Measurements from ENCODE around the gene COMT. TPM values are rescaled to one million over a fixed set of nuclear protein-coding genes. Genes with fewer than 3 reads are reported as not detected.

COMT gene
- polyA plus RNA-seq = 182 TPM
- long read RNA-seq, donor 1, transcript COMT-209 (4 exons, 1,035 nt) = major isoform, 73 of 134 reads
- long read RNA-seq, donor 1, transcript COMT-202 (6 exons, 2,437 nt) = minor isoform, 21 of 134 reads
- long read RNA-seq, donor 1, partial matches to known transcripts = 38 of 134 reads
- long read RNA-seq, donor 1, other reads (novel, unspliced or antisense) = 0 of 134 reads
- long read RNA-seq, donor 2, transcript COMT-209 (4 exons, 1,035 nt) = major isoform, 152 of 303 reads
- long read RNA-seq, donor 2, transcript COMT-202 (6 exons, 2,437 nt) = minor isoform, 20 of 303 reads
- long read RNA-seq, donor 2, transcript COMT-203 (5 exons, 2,217 nt) = minor isoform, 6 of 303 reads
- long read RNA-seq, donor 2, partial matches to known transcripts = 117 of 303 reads
- long read RNA-seq, donor 2, other reads (novel, unspliced or antisense) = 8 of 303 reads
- long read RNA-seq, donor 3, transcript COMT-209 (4 exons, 1,035 nt) = major isoform, 171 of 323 reads
- long read RNA-seq, donor 3, transcript COMT-202 (6 exons, 2,437 nt) = minor isoform, 26 of 323 reads
- long read RNA-seq, donor 3, partial matches to known transcripts = 113 of 323 reads
- long read RNA-seq, donor 3, other reads (novel, unspliced or antisense) = 8 of 323 reads
- long read RNA-seq, donor 4, transcript COMT-209 (4 exons, 1,035 nt) = major isoform, 23 of 30 reads
- long read RNA-seq, donor 4, partial matches to known transcripts = 6 of 30 reads
- long read RNA-seq, donor 4, other reads (novel, unspliced or antisense) = 0 of 30 reads
- long read RNA-seq, donor 5, transcript COMT-202 (6 exons, 2,437 nt) = minor isoform, 14 of 94 reads
- long read RNA-seq, donor 5, transcript COMT-209 (4 exons, 1,035 nt) = major isoform, 66 of 94 reads
- long read RNA-seq, donor 5, partial matches to known transcripts = 13 of 94 reads
- long read RNA-seq, donor 5, other reads (novel, unspliced or antisense) = 0 of 94 reads
- long read RNA-seq, donor 6, transcript COMT-202 (6 exons, 2,437 nt) = minor isoform, 27 of 181 reads
- long read RNA-seq, donor 6, transcript COMT-209 (4 exons, 1,035 nt) = major isoform, 99 of 181 reads
- long read RNA-seq, donor 6, partial matches to known transcripts = 47 of 181 reads
- long read RNA-seq, donor 6, other reads (novel, unspliced or antisense) = 5 of 181 reads
- long read RNA-seq, donor 7, transcript COMT-202 (6 exons, 2,437 nt) = minor isoform, 11 of 50 reads
- long read RNA-seq, donor 7, transcript COMT-209 (4 exons, 1,035 nt) = major isoform, 31 of 50 reads
- long read RNA-seq, donor 7, partial matches to known transcripts = 6 of 50 reads
- long read RNA-seq, donor 7, other reads (novel, unspliced or antisense) = 0 of 50 reads
- long read RNA-seq, donor 8, transcript COMT-203 (5 exons, 2,217 nt) = minor isoform, 7 of 332 reads
- long read RNA-seq, donor 8, transcript COMT-202 (6 exons, 2,437 nt) = minor isoform, 32 of 332 reads
- long read RNA-seq, donor 8, transcript COMT-209 (4 exons, 1,035 nt) = major isoform, 192 of 332 reads
- long read RNA-seq, donor 8, partial matches to known transcripts = 93 of 332 reads
- long read RNA-seq, donor 8, other reads (novel, unspliced or antisense) = 7 of 332 reads
- long read RNA-seq, donor 9, transcript COMT-209 (4 exons, 1,035 nt) = major isoform, 129 of 223 reads
- long read RNA-seq, donor 9, transcript COMT-202 (6 exons, 2,437 nt) = minor isoform, 26 of 223 reads
- long read RNA-seq, donor 9, partial matches to known transcripts = 63 of 223 reads
- long read RNA-seq, donor 9, other reads (novel, unspliced or antisense) = 0 of 223 reads
- long read RNA-seq, donor 10, transcript COMT-202 (6 exons, 2,437 nt) = minor isoform, 33 of 224 reads
- long read RNA-seq, donor 10, transcript COMT-209 (4 exons, 1,035 nt) = major isoform, 114 of 224 reads
- long read RNA-seq, donor 10, partial matches to known transcripts = 68 of 224 reads
- long read RNA-seq, donor 10, other reads (novel, unspliced or antisense) = 5 of 224 reads
- long read RNA-seq, donor 11, transcript COMT-202 (6 exons, 2,437 nt) = minor isoform, 24 of 141 reads
- long read RNA-seq, donor 11, transcript COMT-209 (4 exons, 1,035 nt) = major isoform, 87 of 141 reads
- long read RNA-seq, donor 11, partial matches to known transcripts = 22 of 141 reads
- long read RNA-seq, donor 11, other reads (novel, unspliced or antisense) = 5 of 141 reads

- no CpG with 5 or more reads among the region's 63 CpGs for WGBS (ENCODE audit: insufficient coverage, low lambda C conversion rate)
- H3K36me3 ChIP-seq (ENCODE audit: control insufficient read depth, insufficient read depth, low read length) = no peaks in the 10 kb centered on the region
- peak within 1 kb of the TSS; percentile 79 for H3K27ac ChIP-seq (ENCODE audit: low read length)
- no peaks in the 10 kb centered on the region for H3K9me3 ChIP-seq (ENCODE audit: control insufficient read depth, low read depth, low read length)
- H3K4me3 ChIP-seq (ENCODE audit: low read length) = peak within 1 kb of the TSS; percentile 78
- DNase-seq = peak in 1 of 2 donors; percentile 77
- H3K4me1 ChIP-seq (ENCODE audit: control insufficient read depth, insufficient read depth, low read length) = peaks cover 41% of the 10 kb centered on the region
- no peaks in the 10 kb centered on the region for H3K27me3 ChIP-seq (ENCODE audit: control insufficient read depth, insufficient read depth, low read length)
Observed at GRCh38 chr22:19941365-19942082, at the start of gene COMT, which contains the start of gene TXNRD2. COMT (plus strand) TSS chr22:19941772; CDS start chr22:19962527, 20,755 bp downstream. TXNRD2 (minus strand) TSS chr22:19941818; CDS start chr22:19941803, 15 bp downstream.

- Histone ChIP-seq H3K9me3 (ENCODE audit: control insufficient read depth, low read depth, low read length) (no peaks in the 10 kb centered on the region), H3K36me3 (ENCODE audit: control insufficient read depth, insufficient read depth, low read length) (peaks cover 18% of the 10 kb centered on the region), H3K27ac (ENCODE audit: low read length) (no peak overlapping the region), H3K27me3 (ENCODE audit: control insufficient read depth, insufficient read depth, low read length) (no peaks in the 10 kb centered on the region), H3K4me1 (ENCODE audit: control insufficient read depth, insufficient read depth, low read length) (peaks cover 23% of the 10 kb centered on the region), H3K4me3 (ENCODE audit: low read length) (no peak overlapping the region)
- peak in 1 of 2 donors; percentile 36 for DNase-seq
- no CpG with 5 or more reads among the region's 24 CpGs for WGBS (ENCODE audit: insufficient coverage, low lambda C conversion rate)
Observed at GRCh38 chr22:19892257-19892879, 49.2 kb upstream of the COMT start.

- Histone ChIP-seq H3K4me1 (ENCODE audit: control insufficient read depth, insufficient read depth, low read length) (peaks cover 23% of the 10 kb centered on the region), H3K4me3 (ENCODE audit: low read length) (no peak overlapping the region), H3K27ac (ENCODE audit: low read length) (no peak overlapping the region), H3K9me3 (ENCODE audit: control insufficient read depth, low read depth, low read length) (no peaks in the 10 kb centered on the region), H3K36me3 (ENCODE audit: control insufficient read depth, insufficient read depth, low read length) (peaks cover 22% of the 10 kb centered on the region), H3K27me3 (ENCODE audit: control insufficient read depth, insufficient read depth, low read length) (no peaks in the 10 kb centered on the region)
- no peak for DNase-seq
- no CpG with 5 or more reads among the region's 13 CpGs for WGBS (ENCODE audit: insufficient coverage, low lambda C conversion rate)
Observed at GRCh38 chr22:19892925-19893324, 48.6 kb upstream of the COMT start.

GRCh38 chr22:19893363-19893762 is 48.2 kb upstream of the COMT start:
- no peaks in the 10 kb centered on the region for H3K27me3 ChIP-seq (ENCODE audit: control insufficient read depth, insufficient read depth, low read length)
- DNase-seq = no peak
- no peak overlapping the region for H3K27ac ChIP-seq (ENCODE audit: low read length)
- 80% methylated on average over 2 of the region's 15 CpGs for WGBS (ENCODE audit: insufficient coverage, low lambda C conversion rate)
- peaks cover 25% of the 10 kb centered on the region for H3K36me3 ChIP-seq (ENCODE audit: control insufficient read depth, insufficient read depth, low read length)
- H3K9me3 ChIP-seq (ENCODE audit: control insufficient read depth, low read depth, low read length) = no peaks in the 10 kb centered on the region
- H3K4me3 ChIP-seq (ENCODE audit: low read length) = no peak overlapping the region
- peaks cover 23% of the 10 kb centered on the region for H3K4me1 ChIP-seq (ENCODE audit: control insufficient read depth, insufficient read depth, low read length)

- DNase-seq = no peak
- Histone ChIP-seq H3K27ac (ENCODE audit: low read length) (no peak overlapping the region), H3K9me3 (ENCODE audit: control insufficient read depth, low read depth, low read length) (no peaks in the 10 kb centered on the region), H3K4me1 (ENCODE audit: control insufficient read depth, insufficient read depth, low read length) (peaks cover 23% of the 10 kb centered on the region), H3K36me3 (ENCODE audit: control insufficient read depth, insufficient read depth, low read length) (peaks cover 31% of the 10 kb centered on the region), H3K4me3 (ENCODE audit: low read length) (no peak overlapping the region), H3K27me3 (ENCODE audit: control insufficient read depth, insufficient read depth, low read length) (no peaks in the 10 kb centered on the region)
- no CpG with 5 or more reads among the region's 23 CpGs for WGBS (ENCODE audit: insufficient coverage, low lambda C conversion rate)
Observed at GRCh38 chr22:19895160-19895849, 46.3 kb upstream of the COMT start.

- H3K27me3 ChIP-seq (ENCODE audit: control insufficient read depth, insufficient read depth, low read length) = no peaks in the 10 kb centered on the region
- H3K4me3 ChIP-seq (ENCODE audit: low read length) = no peak overlapping the region
- peaks cover 29% of the 10 kb centered on the region for H3K36me3 ChIP-seq (ENCODE audit: control insufficient read depth, insufficient read depth, low read length)
- no peak for DNase-seq
- no CpG with 5 or more reads among the region's 15 CpGs for WGBS (ENCODE audit: insufficient coverage, low lambda C conversion rate)
- no peaks in the 10 kb centered on the region for H3K9me3 ChIP-seq (ENCODE audit: control insufficient read depth, low read depth, low read length)
- H3K4me1 ChIP-seq (ENCODE audit: control insufficient read depth, insufficient read depth, low read length) = peaks cover 16% of the 10 kb centered on the region
- no peak overlapping the region for H3K27ac ChIP-seq (ENCODE audit: low read length)
Observed at GRCh38 chr22:19896665-19897355, 44.8 kb upstream of the COMT start.

- H3K9me3 ChIP-seq (ENCODE audit: control insufficient read depth, low read depth, low read length) = no peaks in the 10 kb centered on the region
- peaks cover 29% of the 10 kb centered on the region for H3K36me3 ChIP-seq (ENCODE audit: control insufficient read depth, insufficient read depth, low read length)
- H3K27me3 ChIP-seq (ENCODE audit: control insufficient read depth, insufficient read depth, low read length) = no peaks in the 10 kb centered on the region
- no peak for DNase-seq
- no peak overlapping the region for H3K4me3 ChIP-seq (ENCODE audit: low read length)
- peaks cover 7% of the 10 kb centered on the region for H3K4me1 ChIP-seq (ENCODE audit: control insufficient read depth, insufficient read depth, low read length)
- WGBS (ENCODE audit: insufficient coverage, low lambda C conversion rate) = no CpG with 5 or more reads among the region's 16 CpGs
- H3K27ac ChIP-seq (ENCODE audit: low read length) = no peak overlapping the region
Observed at GRCh38 chr22:19897726-19898125, 43.8 kb upstream of the COMT start.
